Peyer's patch (tissue), 4 donors: ENCODE data around the gene ALPI.

ENCODE experiments used
- POLR2A ChIP-seq, 2 donors: fragments of 450-650 bp; IDR thresholded peaks; one replicate each; pipeline ENCODE4 v1.5.1; 2017; ENCODE audit warnings: antibody characterized with exemption in 2 of 2, mild to moderate bottlenecking in 2 of 2, moderate library complexity in 2 of 2
- TF ChIP-seq, protein P1 (sequence below), 6 experiments: fragments of 450-650 bp in 4 of 6; fragments of 200-600 bp in 2 of 6; sonication (generic) in 1 of 6; IDR thresholded peaks; one replicate each; pipeline ENCODE4 v1.5.1; 2017 to 2019; ENCODE audit warnings: antibody characterized with exemption in 6 of 6, mild to moderate bottlenecking in 3 of 6, moderate library complexity in 1 of 6

DNA sequence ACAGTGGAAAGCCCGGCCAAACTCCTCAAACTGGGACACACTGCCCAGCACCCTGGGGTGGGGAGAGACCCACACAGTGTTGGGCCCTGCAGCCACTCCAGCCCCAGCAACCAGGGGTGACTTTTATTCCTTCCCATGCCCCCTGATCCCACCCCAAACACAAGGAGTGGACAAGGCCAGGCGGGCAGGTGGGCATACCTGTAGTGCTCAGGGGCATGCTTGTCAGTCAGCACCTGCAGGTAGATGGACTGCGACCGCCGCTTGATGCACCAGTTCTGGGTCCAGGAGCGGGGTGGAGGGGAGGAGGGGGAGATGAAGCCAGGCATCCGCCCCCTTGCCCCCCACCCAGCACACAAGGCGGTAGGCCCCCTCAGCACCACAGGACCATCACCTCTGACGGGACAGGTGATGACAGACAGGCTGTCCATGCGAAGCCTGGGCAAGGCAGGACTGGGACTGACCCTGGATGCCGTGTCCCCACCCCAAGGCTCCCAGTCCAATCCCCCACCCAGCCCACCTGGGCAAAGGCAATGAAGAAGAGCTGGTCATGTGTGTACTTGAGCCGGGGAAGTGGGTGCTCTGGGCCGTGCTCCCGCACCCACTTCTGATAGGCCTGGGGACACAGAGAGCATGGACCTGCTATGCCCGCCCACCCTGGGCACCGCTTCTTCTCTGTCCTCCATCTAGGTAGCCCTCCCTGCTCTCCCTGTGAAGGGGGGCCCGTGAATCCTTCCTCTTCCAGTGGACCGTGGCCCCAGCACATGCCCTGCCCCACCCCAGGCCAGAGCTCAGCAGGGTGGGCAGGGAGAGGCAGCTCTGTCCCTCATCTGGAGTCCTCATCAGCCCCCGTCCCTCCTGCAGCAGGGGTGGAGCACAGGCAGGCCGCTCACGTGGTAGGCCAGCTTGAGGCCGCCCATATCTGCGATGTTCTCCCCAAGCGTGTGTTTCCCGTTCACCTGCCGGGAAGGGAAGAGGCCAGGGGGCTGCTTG, 24.5 kb downstream of the ALPI start:
- TF ChIP-seq POLR2A (IDR thresholded peaks at IDR 0.05) = no peak
- TF ChIP-seq, protein P1, sequence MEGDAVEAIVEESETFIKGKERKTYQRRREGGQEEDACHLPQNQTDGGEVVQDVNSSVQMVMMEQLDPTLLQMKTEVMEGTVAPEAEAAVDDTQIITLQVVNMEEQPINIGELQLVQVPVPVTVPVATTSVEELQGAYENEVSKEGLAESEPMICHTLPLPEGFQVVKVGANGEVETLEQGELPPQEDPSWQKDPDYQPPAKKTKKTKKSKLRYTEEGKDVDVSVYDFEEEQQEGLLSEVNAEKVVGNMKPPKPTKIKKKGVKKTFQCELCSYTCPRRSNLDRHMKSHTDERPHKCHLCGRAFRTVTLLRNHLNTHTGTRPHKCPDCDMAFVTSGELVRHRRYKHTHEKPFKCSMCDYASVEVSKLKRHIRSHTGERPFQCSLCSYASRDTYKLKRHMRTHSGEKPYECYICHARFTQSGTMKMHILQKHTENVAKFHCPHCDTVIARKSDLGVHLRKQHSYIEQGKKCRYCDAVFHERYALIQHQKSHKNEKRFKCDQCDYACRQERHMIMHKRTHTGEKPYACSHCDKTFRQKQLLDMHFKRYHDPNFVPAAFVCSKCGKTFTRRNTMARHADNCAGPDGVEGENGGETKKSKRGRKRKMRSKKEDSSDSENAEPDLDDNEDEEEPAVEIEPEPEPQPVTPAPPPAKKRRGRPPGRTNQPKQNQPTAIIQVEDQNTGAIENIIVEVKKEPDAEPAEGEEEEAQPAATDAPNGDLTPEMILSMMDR (IDR thresholded peaks at IDR 0.05) = no peak
